HG03520 (cell line): ENCODE data around the gene EFR3B.

Experiments used
- ATAC-seq: cut with Tn5 transposase; IDR thresholded peaks from one replicate; pipeline ENCODE4 v1.9.1; 2021; ENCODE audit warnings: mild to moderate bottlenecking, moderate library complexity; ENCODE audit not compliant: unreplicated experiment

Gene EFR3B

DNA sequence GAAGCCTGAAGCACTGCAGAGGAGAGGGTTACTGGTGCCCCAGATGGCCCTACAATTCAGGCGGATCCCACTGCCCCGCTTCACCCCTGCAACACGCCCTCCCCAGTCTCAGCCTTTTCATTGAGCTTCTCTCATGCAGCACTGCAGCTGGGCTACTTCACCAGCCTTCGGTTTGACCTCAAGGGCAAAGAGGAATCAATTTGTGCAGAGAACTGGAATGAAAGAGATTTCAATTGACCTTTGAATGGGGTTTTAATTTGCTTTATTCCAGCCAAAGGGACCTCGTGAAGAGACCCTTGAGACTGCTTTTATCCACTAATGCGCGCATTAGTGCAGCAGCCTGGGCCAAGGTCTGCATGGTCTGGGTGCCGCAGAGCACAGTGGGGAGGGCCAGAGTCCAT lies 135.3 kb downstream of the EFR3B start:
- ATAC-seq, result no peak

DNA sequence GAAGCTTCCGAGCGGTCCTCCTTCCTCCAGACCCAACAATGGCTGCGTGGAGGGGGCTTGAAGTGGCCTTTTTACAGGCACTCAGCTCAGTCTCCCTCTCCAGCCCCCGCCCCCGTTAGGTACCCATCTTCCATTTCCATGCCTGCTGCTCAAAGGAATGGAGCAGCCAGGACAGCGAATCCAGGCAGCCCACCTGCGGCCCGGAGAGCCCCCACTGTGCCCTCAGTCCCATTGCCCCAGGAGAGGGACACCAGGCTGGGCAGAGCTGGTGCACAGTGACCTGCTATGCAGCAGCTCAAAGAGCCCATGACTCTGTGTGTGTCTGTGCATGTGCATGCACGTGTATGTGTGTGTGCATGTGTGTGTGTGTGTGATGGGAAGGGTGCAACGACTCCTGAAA lies 137.1 kb downstream of the EFR3B start:
- ATAC-seq, result no peak

DNA sequence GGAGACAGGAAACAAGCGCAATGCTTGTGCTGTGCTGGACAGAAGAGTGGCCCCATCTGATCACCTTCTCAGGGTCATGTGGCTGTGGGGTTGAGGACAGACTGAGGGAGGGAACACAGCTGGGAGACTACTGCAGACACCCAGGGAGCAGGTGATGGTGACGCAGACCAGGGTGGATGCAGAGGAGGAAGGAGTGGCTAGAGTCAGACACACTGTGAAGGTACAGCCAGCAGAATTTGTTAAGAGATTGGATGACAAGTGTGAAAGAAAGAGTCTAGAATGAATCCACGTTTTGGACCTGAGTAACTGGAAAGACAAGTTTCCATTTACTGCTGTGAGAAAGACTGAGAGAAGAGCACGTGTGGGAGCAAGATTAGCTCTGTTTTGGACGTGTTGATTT lies 142.4 kb downstream of the EFR3B start:
- ATAC-seq, result no peak

DNA sequence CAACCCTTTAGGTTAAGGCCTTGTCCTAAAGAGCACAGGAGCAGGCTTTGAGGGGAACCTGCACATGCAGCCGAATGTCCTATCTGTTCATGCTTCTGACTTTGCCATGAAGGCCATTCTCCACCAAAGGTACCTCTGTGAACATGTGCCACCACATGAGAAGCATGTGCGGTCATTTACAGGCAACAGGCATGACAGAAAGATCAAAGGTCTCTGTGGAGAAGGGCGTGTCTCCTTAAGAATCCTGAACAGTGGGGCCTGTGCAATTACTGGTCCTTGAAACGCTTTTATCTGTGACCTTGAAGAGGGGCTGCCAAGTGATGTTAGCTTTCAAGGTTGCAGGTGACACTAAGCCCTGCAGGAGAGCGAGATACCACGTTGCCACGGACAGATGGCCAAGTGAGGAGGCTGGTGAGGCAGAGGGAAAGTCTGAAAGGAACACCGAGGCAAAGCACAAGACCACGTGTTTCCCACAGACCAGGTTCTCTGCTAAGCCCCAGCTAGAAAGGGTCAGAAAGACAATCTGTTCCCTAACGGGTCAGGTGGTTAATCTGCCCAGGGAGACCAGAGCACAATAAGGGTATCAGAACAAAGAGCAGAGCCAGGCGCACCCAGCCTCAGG lies 146.0 kb downstream of the EFR3B start:
- ATAC-seq, result no peak

DNA sequence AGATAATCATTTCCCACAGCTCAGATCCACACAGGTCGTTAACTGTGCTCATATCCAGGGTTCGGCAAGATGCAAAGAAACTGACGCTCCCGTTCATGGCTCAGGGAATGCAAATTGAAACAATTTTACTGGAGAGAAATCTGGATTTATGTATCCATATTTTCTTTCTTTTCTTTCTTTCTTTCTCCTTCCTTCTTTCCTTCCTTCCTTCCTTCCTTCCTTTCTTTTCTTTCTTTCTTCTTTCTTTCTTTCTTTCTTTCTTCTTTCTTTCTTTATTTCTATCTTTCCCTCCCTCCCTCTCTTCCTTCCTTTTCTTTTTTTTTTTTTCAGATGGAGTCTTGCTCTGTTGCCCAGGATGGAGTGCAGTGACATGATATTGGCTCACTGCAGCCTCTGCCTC lies 146.5 kb downstream of the EFR3B start:
- no peak for ATAC-seq

DNA sequence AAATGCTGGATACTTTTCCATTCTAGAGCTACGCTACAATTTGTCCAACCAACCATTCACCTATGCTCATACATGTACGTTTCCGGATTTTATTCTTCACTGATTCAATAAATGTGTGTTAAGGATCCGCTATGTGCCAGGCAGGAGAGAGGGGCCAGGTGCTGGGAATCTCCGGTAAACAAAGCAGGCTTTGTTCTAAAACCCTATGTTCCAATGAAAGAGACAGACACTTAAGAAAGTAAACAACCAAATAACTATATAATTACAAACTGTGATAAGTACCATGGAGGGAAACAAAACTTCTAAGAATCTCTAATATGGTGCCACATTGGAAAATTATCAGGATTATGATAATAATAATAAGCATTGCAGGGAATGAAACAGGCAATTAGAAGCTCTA lies 148.7 kb downstream of the EFR3B start:
- no peak for ATAC-seq

DNA sequence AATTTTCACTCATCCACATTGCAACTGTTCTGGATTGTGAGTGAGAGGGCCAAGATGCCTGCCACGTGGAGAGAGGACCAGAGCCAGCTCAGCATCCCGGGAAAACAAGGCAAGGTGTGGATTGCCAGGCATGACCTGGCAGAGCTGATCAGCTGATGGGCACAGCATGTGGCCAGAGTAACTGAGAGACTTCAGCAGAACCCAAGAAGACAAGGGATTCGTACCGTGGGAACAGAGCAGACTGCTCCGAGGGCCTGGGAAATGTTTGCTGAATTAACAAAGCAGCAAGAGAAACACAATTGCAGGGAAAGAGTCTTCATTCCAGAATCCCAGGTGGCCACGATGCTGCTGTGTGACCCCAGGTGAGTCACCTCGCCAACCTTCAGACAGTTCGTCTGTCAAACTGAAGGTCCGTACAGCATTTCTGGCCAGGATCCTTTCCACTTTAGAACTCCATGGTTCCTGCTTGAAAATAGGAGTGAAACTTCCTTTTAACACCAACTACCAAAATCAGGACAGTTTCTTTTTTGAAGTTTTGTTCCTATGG lies 152.8 kb downstream of the EFR3B start:
- no peak for ATAC-seq

DNA sequence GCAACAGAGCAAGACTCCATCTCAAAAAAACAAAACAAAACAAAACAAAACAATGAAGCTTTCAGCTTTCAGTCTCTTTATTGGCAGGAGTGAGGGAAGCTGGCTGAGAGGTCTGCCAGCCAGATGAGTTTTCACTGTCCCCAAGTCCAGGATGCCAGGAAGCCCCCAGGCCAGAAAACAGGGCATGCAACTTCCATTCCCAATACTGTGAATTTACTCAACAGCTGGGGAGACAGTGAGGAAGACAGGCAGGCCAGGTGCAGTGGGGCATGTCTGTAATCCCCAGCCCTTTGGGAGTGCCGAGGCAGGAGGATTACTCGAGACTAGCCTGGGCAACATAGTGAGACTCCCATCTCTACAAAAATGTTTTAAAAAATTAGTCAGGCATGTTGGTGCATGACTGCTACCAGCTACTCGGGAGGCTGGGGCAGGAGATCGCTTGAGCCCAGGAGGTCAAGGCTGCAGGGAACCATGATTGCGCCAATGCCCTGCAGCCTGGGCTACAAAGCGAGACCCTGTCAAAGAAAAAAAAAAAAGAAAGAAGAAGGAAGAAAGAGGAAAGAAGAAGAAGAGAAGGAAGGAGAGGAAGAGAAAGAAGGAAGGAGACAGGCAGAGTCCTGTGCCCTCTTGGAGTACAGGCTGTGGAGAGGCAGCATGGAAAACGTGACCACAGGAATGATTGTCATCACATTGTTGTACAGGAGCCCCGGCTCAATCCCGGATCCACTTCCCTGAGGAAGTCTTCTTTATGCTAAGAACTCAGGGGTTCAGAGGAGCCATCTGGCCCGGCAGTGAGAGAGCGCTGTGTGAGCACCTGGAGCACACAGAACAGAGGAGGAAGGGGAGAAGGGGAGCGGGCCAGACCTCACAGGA lies 155.7 kb downstream of the EFR3B start:
- no peak for ATAC-seq

DNA sequence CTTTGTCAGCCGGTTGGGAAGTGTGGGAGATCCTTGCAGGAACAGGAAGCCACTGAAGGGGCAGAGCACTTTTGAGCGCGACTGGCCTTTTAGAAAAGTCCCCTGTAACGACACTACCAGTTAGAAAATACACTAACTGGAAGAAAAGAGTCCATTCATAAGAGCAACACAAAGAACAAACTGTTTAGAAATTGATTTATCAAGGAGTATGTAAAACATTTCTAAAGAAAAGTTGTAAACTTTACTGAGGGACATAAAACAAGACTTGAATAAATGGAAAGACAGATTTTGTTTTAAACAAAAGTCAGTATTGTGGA lies 156.3 kb downstream of the EFR3B start:
- no peak for ATAC-seq

DNA sequence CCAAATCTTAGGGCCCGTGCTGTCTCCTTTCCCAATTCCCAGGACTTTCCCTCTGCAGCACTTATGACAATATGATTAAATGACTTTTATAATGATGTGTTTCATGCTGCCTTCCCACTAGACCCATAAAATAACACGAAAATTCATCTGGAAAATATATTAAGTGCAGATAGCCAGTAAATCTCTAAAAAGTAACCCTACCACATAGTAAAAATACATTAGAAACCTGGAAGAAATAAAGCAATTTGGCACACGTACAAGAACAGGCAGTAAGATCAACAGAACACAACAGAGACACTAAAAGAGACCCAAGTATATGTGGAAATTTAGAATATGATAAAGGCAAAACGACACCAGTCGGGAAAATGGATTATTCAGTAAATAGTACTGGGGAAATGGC lies 156.7 kb downstream of the EFR3B start:
- no peak for ATAC-seq

DNA sequence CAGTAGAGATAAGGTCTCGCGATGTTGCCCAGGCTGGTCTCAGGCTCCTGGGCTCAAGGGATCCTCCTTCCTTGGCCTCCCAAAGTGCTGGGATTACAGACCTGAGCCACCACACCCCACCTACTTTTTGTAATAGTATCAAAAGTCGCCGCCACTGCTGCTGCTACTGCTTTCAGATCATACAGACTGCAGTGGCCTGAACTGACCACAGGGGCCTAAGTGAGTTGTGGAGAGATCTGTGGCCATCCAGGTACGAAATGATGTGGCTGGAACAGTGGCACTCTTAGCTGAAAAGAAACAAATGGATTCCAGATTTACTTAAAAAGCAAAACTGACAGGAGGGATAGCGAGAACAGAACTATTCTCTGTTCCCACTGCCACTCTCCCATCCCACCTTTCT lies 159.4 kb downstream of the EFR3B start:
- ATAC-seq, result no peak

DNA sequence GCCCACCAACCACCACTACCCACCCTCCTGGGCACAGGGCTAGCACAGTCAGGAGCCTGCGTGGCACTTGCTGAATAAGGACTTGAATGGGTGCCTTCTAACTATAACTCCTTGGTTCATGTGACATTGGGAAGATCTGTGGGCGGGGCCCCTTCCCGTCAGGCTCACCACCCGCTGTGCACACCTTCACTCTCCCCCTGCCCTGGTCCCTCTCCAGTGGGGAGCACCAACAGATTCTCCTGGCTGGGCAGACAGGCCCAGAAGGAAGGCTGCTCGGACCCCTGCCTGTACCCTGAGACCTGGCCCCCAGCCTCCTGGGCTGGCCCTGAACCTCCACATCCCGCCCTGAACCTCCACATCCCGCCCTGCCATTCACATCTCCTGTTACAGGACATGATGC lies 159.9 kb downstream of the EFR3B start:
- ATAC-seq, result no peak

DNA sequence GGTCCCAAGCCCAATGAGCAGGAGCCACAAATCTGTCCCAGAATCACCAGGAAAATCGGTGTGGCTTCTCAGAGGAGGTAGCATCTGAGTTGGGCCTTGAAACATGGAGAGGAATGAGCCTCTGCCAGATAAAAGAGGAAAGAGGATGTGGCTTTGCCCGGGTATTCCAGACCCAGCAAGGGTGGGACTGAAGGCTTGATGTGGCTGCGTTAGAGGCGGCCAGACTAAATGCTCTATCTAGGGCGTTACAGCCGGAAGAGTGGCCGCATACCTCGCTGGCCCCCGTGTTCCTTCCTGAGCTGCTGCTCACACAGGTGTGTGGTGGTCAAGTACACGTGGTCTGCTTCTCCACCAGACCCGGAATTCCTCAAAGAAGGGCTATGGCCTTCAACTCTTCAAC lies 160.4 kb downstream of the EFR3B start:
- ATAC-seq, result no peak

DNA sequence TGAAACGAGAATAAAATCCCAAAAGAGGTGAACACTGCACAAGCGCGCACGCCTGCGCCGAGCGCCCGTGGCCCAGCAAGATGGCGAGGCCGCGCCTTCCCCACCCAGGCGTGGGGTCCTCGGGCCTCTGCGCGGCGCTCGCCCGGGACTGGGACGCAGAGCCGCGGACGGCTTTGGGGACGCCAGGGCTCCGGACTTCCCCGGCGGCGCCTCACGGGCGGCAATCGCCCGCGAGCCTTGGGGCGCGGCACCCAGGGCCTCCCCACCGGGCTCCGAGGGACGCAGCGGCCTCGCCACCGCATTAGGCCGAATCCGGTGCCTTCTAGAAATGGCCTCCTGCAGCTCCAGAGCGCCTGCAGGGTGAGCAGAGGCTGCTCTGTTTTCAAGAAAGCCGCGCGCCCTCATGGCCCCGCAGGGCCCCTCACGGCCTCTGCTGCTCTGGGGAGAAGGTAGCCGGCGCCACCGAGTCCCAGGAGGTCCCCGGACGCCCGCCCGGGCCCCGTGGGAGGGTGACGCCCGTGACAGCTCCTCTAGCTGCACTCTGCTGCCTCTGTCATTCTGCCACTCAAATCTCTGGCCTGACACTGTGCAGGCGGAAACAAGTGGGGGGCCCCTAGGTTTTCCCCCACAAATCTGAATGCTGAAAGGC lies 162.4 kb downstream of the EFR3B start:
- no peak for ATAC-seq

DNA sequence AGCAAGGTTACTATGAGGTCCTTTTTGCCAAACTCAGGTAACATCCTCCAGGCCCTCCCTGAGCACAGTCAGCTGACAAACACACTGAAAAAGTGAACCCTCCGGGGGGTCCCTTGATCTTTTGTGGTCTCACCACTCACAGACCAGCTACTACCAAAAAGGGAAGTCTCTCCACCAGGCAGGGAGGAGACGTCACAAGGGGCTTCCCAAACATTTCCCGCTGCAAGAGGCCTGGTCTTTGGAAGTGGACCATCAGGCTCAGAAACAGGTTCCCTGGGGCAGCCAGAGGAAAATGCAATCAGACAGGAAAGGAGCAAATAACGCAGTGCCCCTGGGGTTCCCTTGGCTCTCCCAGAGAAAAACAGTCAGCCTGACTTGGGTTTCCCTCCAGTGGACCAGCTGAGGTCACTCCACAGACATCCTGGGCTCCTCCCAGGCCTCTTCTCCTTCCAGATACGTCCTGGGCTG lies 165.2 kb downstream of the EFR3B start:
- ATAC-seq, result no peak
